Keratinocyte (primary cell): ENCODE results near the gene MYRIP. TPM values are rescaled to one million over a fixed set of nuclear protein-coding genes. Genes with fewer than 3 reads are reported as not detected.

Experiments used
- DNase-seq: peaks from one replicate; pipeline ENCODE4 v3.0.0-alpha.2; 2011; ENCODE audit warnings: low read depth, missing footprints, low spot score
- FAIRE-seq: peaks from 2 replicates; lab custom pipeline; 2011; peaks lifted over from hg19 to GRCh38; lab: Jason Lieb, UNC
- H2AFZ ChIP-seq: 2 replicates; pipeline ENCODE4 v1.6.0; 2012; ENCODE audit warnings: low read length, control low read depth, inconsistent platforms; ENCODE audit not compliant: control insufficient read depth
- H3K27ac ChIP-seq: 2 replicates; pipeline ENCODE4 v1.5.1; 2011; ENCODE audit warnings: low read length; ENCODE audit not compliant: control insufficient read depth, insufficient read depth
- H3K27me3 ChIP-seq: 3 replicates; pipeline ENCODE4 v1.6.0; 2011; ENCODE audit warnings: low read length; ENCODE audit not compliant: control insufficient read depth, insufficient read depth; ENCODE audit errors: extremely low read depth
- H3K36me3 ChIP-seq, 2 experiments: 2 replicates in 1 of 2; 3 replicates in 1 of 2; pipeline ENCODE4 v1.5.1; 2011; ENCODE audit warnings: low read length in 2 of 2, mild to moderate bottlenecking in 1 of 2; ENCODE audit not compliant: control insufficient read depth in 2 of 2, insufficient read depth in 2 of 2; ENCODE audit errors: extremely low read depth in 1 of 2
- H3K4me1 ChIP-seq: 3 replicates; pipeline ENCODE4 v1.5.1; 2011; ENCODE audit warnings: low read length; ENCODE audit not compliant: control insufficient read depth, insufficient read depth; ENCODE audit errors: extremely low read depth
- H3K4me2 ChIP-seq: 3 replicates; pipeline ENCODE4 v1.6.0; 2011; ENCODE audit warnings: low read depth, low read length; ENCODE audit not compliant: control insufficient read depth, insufficient read depth; ENCODE audit errors: extremely low read depth
- H3K4me3 ChIP-seq, 3 experiments: fragments of 200-600 bp in 1 of 3; sonication (generic) in 1 of 3; 2 replicates in 2 of 3; 3 replicates in 1 of 3; pipeline ENCODE4 v1.5.1; 2011 to 2016; ENCODE audit warnings: low read length in 3 of 3, mild to moderate bottlenecking in 3 of 3, control low read depth in 2 of 3, inconsistent platforms in 1 of 3, low read depth in 1 of 3, mixed read lengths in 1 of 3, mixed run types in 1 of 3, moderate library complexity in 1 of 3; ENCODE audit not compliant: control insufficient read depth in 2 of 3, insufficient read depth in 2 of 3; ENCODE audit errors: extremely low read depth in 1 of 3
- H3K79me2 ChIP-seq: 2 replicates; pipeline ENCODE4 v1.6.0; 2012; ENCODE audit warnings: low read length; ENCODE audit not compliant: control insufficient read depth, insufficient read depth
- H3K9ac ChIP-seq: 3 replicates; pipeline ENCODE4 v1.6.0; 2011; ENCODE audit warnings: low read length; ENCODE audit not compliant: control insufficient read depth, insufficient read depth; ENCODE audit errors: extremely low read depth
- H3K9me1 ChIP-seq: 3 replicates; pipeline ENCODE4 v1.6.0; 2011; ENCODE audit warnings: low read length; ENCODE audit not compliant: control insufficient read depth, insufficient read depth; ENCODE audit errors: extremely low read depth
- H3K9me3 ChIP-seq: 2 replicates; pipeline ENCODE4 v1.5.1; 2012; ENCODE audit warnings: low read depth, low read length; ENCODE audit not compliant: control insufficient read depth
- H4K20me1 ChIP-seq: 3 replicates; pipeline ENCODE4 v1.6.0; 2011; ENCODE audit warnings: low read length; ENCODE audit not compliant: control insufficient read depth, insufficient read depth; ENCODE audit errors: extremely low read depth
- EZH2 ChIP-seq: IDR thresholded peaks from one replicate; pipeline ENCODE4 v1.6.1; 2012; ENCODE audit warnings: inconsistent platforms, mild to moderate bottlenecking, low read length, moderate library complexity
- dilution Hi-C: fragments of 300-500 bp; cut with MboI; formaldehyde crosslinking; loops from one replicate; pipeline ENCODE4 v1.7.0; 2020; ENCODE audit warnings: low sequenced_read_pairs; ENCODE audit not compliant: extremely low pct_ligation_motif_present
- polyA plus RNA-seq, 5 experiments: library from polyadenylated mRNA; depleted of rRNA in 3 of 5; stranded (reverse) in 3 of 5; stranded (forward) in 1 of 5; unstranded in 1 of 5; fragments of >200 nt; gene quantifications; 1 replicate in 1 of 5; 2 replicates in 3 of 5; 3 replicates in 1 of 5; pipeline versions ENCODE4 v1.2.1 to v1.2.3, GENCODE V29; 2011 to 2012; ENCODE audit warnings: missing spikeins in 2 of 5, low read depth in 1 of 5, low replicate concordance in 1 of 5
- TF ChIP-seq, protein P1 (sequence below), 3 experiments: IDR thresholded peaks in 1 of 3; conservative IDR thresholded peaks in 1 of 3; optimal IDR thresholded peaks in 1 of 3; 2 replicates in 2 of 3; 3 replicates in 1 of 3; pipeline versions ENCODE3 to v1.5.1; 2011; ENCODE audit warnings: low read length in 3 of 3, mild to moderate bottlenecking in 3 of 3, moderate library complexity in 2 of 3, control low read depth in 1 of 3, inconsistent platforms in 1 of 3; ENCODE audit not compliant: insufficient read depth in 2 of 3; ENCODE audit errors: extremely low read depth in 1 of 3

MYRIP gene
- polyA plus RNA-seq, 1 donor (not counting 4 experiments of a cell fraction or from before 2014, with no cell fraction given) = 0.01 TPM

DNA sequence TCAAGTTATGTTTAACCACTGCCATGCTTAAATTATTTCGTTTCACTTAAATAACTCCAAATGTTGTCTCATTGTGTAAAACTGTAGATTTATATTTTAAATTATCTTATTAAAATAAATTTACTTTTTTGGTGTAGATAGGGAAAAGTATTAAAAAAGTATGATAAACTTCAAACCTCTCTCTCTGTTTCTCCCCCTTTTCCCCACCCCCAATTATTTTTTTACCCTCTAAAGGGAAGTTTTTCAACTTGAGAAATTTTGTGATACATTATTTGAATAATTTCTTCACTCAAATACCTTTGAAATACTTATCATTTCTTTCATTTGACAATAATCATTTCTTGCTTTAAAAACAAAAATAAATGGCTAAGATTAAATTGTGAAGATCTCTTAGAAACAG, 433.2 kb downstream of the MYRIP start:
- H2AFZ ChIP-seq = no peak overlapping the region
- no peak overlapping the region for H3K4me3 ChIP-seq
- no peak for TF ChIP-seq EZH2
- TF ChIP-seq, protein P1, sequence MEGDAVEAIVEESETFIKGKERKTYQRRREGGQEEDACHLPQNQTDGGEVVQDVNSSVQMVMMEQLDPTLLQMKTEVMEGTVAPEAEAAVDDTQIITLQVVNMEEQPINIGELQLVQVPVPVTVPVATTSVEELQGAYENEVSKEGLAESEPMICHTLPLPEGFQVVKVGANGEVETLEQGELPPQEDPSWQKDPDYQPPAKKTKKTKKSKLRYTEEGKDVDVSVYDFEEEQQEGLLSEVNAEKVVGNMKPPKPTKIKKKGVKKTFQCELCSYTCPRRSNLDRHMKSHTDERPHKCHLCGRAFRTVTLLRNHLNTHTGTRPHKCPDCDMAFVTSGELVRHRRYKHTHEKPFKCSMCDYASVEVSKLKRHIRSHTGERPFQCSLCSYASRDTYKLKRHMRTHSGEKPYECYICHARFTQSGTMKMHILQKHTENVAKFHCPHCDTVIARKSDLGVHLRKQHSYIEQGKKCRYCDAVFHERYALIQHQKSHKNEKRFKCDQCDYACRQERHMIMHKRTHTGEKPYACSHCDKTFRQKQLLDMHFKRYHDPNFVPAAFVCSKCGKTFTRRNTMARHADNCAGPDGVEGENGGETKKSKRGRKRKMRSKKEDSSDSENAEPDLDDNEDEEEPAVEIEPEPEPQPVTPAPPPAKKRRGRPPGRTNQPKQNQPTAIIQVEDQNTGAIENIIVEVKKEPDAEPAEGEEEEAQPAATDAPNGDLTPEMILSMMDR (optimal IDR thresholded peaks at IDR 0.05 in 1 of 3, IDR thresholded peaks at IDR 0.05 in 1 of 3, conservative IDR thresholded peaks at IDR 0.05 in 1 of 3; ENCODE audit: extremely low read depth in 1 of 3, insufficient read depth in 2 of 3, low read length in 3 of 3) = no peak
- FAIRE-seq = no peak
- no peaks in the 10 kb centered on the region for H3K79me2 ChIP-seq
- DNase-seq = no peak
- dilution Hi-C loops = no loop called here
- H3K27ac ChIP-seq = no peak overlapping the region
- no peaks in the 10 kb centered on the region for H4K20me1 ChIP-seq
- H3K4me1 ChIP-seq = no peaks in the 10 kb centered on the region
- no peaks in the 10 kb centered on the region for H3K36me3 ChIP-seq
- no peaks in the 10 kb centered on the region for H3K9me3 ChIP-seq
- no peaks in the 10 kb centered on the region for H3K9me1 ChIP-seq
- H3K27me3 ChIP-seq = peaks cover 4% of the 10 kb centered on the region
- no peak overlapping the region for H3K4me2 ChIP-seq
- H3K9ac ChIP-seq = no peak overlapping the region

DNA sequence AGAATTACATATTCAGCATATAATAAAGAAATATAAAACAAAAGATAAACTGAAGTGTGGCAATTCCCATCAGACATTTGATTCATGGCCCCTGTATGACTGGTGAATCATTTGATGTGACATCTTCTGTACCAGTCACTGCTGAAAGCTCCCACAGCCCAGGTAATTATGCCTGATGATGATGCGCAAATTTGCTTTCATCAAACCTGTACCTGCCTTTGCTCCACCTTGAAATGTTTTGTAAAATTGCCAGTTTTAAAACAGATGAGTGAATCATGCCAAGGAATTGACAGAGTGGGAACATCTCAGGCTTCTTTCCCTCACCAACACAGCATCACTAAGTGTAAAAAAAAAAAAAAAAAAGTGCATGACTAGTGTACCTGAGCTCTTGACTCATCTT, 433.6 kb downstream of the MYRIP start:
- DNase-seq = no peak
- no peaks in the 10 kb centered on the region for H3K36me3 ChIP-seq
- no peaks in the 10 kb centered on the region for H3K9me3 ChIP-seq
- no peaks in the 10 kb centered on the region for H3K79me2 ChIP-seq
- no peak overlapping the region for H3K27ac ChIP-seq
- no peaks in the 10 kb centered on the region for H3K9me1 ChIP-seq
- H4K20me1 ChIP-seq = no peaks in the 10 kb centered on the region
- no peak overlapping the region for H2AFZ ChIP-seq
- H3K4me3 ChIP-seq = no peak overlapping the region
- no peak overlapping the region for H3K9ac ChIP-seq
- peaks cover 4% of the 10 kb centered on the region for H3K27me3 ChIP-seq
- no peak for FAIRE-seq
- TF ChIP-seq, protein P1 (optimal IDR thresholded peaks at IDR 0.05 in 1 of 3, IDR thresholded peaks at IDR 0.05 in 1 of 3, conservative IDR thresholded peaks at IDR 0.05 in 1 of 3; ENCODE audit: extremely low read depth in 1 of 3, insufficient read depth in 2 of 3, low read length in 3 of 3) = no peak
- dilution Hi-C loops = no loop called here
- H3K4me1 ChIP-seq = no peaks in the 10 kb centered on the region
- H3K4me2 ChIP-seq = no peak overlapping the region
